LoVo (cell line): Measurements from ENCODE around the gene NEUROG1.

Experiments
- DNase-seq: peaks from one replicate; pipeline ENCODE4 v3.0.0-alpha.2; 2016; ENCODE audit warnings: low spot score

The NEUROG1 gene

GRCh38 chr5:135564331-135564730 is 28.6 kb upstream of the NEUROG1 start:
- no peak for DNase-seq

DNA sequence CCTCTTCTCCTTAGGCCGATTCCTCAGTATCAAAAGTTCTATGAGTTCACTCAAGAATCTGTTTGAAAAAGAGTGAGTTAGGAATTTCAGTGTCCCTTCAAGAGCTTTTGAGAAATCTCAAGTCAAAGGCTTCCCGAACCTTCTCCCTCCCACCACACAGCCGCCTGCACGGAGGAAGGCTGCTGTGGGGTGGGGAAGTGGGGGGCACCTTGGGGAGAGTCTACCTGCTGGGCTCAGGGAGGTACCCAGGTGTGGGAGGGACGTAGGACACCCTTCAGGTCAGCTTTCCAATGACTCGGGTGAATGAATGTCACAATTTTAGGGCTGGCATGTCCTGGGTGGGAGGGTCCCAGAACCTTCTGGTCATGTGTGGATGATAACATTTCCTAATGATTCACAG is 25.5 kb upstream of the NEUROG1 start:
- no peak for DNase-seq

- DNase-seq, result peak; percentile 84
Observed at GRCh38 chr5:135560858-135561257, 25.1 kb upstream of the NEUROG1 start.

DNA sequence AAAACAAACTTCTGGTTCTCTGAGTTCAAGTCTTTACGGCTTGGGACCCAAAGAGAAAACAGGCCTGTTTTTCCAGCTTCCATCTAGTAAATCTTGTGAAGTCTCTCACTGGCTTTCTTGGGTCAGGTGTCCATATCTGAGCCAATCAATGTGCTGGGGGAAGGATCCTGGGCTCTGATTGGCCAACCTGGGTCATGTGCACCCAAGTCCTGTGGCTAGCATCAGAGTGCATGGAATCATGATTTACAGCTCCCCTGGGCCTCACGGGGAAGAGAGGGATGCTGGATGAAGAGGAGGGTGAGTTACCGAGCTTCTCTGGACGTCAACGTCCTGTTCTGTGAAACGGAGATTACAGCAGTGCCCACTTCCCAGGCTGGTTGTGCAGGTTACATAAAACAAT is 23.6 kb upstream of the NEUROG1 start:
- no peak for DNase-seq

GRCh38 chr5:135557076-135557838 is 21.5 kb upstream of the NEUROG1 start:
- DNase-seq, result no peak

DNA sequence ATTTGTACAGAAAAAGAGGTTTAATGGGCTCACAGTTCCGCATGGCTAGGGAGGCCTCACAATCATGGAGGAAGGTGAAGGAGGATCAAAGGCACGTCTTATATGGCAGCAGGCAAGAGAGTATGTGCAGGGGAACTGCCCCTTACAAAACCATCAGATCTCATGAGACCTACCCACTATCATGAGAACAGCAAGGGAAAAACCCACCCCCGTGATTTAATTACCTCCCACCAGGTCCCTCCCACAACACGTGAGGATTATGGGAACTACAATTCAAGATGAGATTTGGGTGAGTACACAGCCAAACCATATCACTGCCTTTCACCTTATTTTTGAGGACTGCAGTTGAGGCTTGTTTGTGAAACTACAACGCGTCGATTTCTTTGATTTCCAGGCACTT is 20.9 kb upstream of the NEUROG1 start:
- no peak for DNase-seq

GRCh38 chr5:135555530-135555929 is 19.8 kb upstream of the NEUROG1 start:
- DNase-seq, result no peak

DNA sequence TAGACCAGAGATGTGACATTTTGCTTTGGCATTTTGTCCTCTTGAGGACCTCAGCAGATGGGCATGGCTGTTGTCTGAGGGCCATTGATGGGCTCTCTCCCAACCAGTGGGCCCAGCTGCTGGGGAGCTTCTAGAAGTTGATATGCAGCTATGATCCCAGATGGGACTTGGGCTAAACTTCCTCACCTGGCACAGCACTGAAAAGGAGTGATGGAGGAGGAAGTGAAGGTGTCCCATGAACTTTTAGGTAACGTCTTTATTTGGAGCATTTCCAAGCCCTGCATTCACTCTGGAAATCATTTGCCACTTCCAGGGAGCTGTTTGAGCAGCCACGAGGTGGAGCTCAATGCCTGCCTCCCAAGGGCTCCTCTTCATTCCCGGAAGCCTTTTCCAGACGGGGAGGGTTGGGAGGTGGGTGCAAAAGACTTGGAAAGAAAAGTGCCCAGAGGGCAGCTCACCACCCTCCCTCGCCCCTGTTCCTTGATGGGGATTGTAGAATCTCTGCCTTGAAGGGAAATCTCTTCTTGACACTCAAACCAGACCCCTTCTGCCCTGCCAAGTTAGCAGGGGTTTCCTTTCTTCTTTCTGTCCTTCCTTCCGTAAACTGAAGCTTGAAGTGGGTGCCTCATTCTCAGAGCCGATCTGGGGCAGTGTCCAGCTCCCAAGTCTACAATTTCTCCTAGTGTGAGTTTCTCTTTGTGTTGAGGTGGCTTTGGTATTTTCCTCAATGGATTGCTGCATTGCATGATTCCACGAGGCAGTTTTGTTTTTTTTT is 18.1 kb upstream of the NEUROG1 start:
- DNase-seq, result no peak

DNA sequence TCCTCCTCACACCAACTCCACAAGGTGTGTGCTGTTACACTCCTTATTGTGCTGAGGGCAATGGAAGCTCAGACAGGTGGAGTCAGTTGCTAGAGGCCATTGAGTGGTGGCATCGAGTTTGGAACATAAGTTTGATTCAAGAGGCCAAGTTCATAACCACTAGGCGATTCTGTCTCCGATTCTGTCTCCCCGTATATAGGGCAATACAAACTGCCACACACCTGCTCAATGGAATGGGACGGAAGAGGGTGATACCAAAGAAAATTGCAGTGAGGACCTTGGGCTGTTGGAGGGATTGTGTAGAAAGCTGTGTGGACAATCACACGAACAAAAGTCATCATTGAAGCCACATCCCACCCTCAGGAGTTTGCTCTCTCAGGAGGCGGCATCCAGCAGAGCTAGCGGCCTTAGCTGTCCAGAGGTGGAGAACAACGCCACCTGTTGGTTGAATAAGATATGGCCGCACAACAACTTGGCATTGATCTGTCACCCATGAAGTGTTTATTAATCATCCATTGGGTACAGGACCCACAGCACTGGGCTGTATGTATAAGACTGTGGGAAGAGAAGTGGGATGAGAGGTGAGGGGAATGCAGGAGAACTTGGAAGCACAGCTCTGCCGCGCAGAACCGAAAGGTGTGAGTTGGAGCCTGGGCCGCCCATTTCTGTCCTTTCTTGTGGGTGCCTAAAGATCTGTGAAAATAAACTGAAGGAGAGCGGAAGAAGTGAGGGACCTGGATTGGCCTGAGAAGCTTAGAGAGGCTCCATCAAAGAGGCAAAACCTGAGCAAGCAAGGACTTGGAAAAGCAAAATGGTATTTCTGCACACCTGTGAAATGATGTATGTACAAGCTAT is 16.1 kb upstream of the NEUROG1 start:
- peak; percentile 70 for DNase-seq

GRCh38 chr5:135549413-135549812 is 13.6 kb upstream of the NEUROG1 start:
- no peak for DNase-seq

GRCh38 chr5:135547590-135548254 is 12.0 kb upstream of the NEUROG1 start:
- DNase-seq, result no peak

DNA sequence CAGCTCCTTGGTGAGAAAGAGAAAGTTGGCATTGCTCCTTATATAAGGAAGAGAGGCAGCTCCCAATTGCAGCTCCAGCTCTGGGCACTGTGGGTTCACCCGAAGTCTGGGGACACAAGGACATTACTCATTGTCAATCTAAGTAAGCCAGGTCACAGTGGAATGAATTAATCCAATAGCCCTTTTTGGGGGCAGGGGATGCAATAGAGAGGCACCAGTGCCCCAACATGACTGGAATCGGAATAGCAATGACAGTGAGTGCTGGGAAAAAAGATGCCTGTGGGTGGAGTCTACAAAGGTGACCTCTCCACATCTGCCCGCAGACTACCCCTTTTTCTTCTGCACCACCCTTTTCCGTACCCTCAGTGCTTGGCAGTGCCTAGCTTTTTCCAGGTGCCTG is 11.1 kb upstream of the NEUROG1 start:
- DNase-seq, result no peak

DNA sequence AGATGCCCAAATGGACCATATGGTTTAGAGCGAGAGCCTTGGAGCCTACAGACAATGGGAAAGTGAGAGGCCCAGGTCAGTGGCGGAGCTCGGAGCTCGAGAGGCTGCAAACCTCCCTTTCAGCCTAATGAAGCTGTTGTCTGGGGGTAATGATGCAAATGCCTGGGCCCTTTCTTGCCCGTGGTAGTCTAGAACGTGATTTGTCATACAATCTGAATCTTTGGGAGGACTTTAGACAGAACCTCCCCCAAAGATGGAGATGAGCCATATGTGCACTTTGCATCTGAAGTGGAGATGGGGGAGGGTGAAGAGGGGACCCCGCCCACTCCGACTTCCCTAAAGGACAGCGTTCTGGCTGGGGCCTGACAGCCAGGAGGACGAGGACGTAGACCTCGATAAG is 10.3 kb upstream of the NEUROG1 start:
- no peak for DNase-seq

DNA sequence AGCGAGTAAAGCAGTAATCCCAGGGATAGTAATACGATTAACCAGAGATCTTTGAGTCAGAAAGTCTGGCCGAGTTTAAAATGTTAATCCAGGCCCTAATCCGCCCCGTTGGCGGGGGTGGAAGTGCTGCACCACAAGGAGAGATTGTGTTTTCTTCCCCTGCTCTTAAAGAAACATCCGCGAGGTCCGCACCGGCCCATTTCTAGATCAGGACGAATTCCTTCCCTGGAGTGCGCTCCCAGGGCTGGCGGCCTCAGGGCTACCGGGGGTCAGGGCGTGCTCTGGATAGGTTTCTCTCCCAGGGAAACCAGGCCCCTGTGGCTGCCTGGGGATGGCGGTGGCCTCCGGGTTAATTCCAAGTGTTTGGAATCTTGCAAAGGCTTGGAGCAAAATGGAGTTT is 9.3 kb upstream of the NEUROG1 start:
- DNase-seq, result no peak

GRCh38 chr5:135543485-135544304 is 7.9 kb upstream of the NEUROG1 start:
- DNase-seq, result peak; percentile 11

GRCh38 chr5:135543001-135543484 is 7.3 kb upstream of the NEUROG1 start:
- DNase-seq, result no peak

- no peak for DNase-seq
Observed at GRCh38 chr5:135541807-135542502, 6.2 kb upstream of the NEUROG1 start.

GRCh38 chr5:135539430-135540005 is 3.8 kb upstream of the NEUROG1 start:
- no peak for DNase-seq

GRCh38 chr5:135538261-135538660 is 2.5 kb upstream of the NEUROG1 start:
- no peak for DNase-seq

- DNase-seq, result no peak
Observed at GRCh38 chr5:135537745-135538144, 2.0 kb upstream of the NEUROG1 start.
